ENCODE data around the gene SLC25A11.
A peak's percentile ranks its signal among the peaks of the same experiment; 100 is the strongest.
"Not testable (repeated sequence)": the region's sequence is repeated elsewhere in the genome, so short reads cannot be mapped to it uniquely, and the experiment has no call there.

SLC25A11 gene

GRCh38 chr17:4945176-4945943, 5.5 kb upstream of the SLC25A11 start:
- DNase-seq (ENCODE audit: low read depth in 2 of 2) = peak; percentile 73 to 74

GRCh38 chr17:4944554-4945175, 4.8 kb upstream of the SLC25A11 start:
- DNase-seq (ENCODE audit: low read depth in 2 of 2) = no peak

GRCh38 chr17:4944163-4944553, 4.3 kb upstream of the SLC25A11 start:
- no peak for DNase-seq (ENCODE audit: low read depth in 2 of 2)

- no peak for DNase-seq (ENCODE audit: low read depth in 2 of 2)
Measured at GRCh38 chr17:4942760-4943508, 3.1 kb upstream of the SLC25A11 start.

- DNase-seq (ENCODE audit: low read depth in 2 of 2) = no peak
Measured at GRCh38 chr17:4941319-4941610, 1.4 kb upstream of the SLC25A11 start.

GRCh38 chr17:4940555-4941318, 891 bp upstream of the SLC25A11 start:
- DNase-seq (ENCODE audit: low read depth in 2 of 2) = no peak

- no peak for DNase-seq (ENCODE audit: low read depth in 2 of 2)
Measured at GRCh38 chr17:4939546-4939795, 375 bp downstream of the SLC25A11 start.

- DNase-seq (ENCODE audit: low read depth in 2 of 2) = no peak
Measured at GRCh38 chr17:4938688-4939545, 929 bp downstream of the SLC25A11 start.

- DNase-seq (ENCODE audit: low read depth in 2 of 2) = no peak
Measured at GRCh38 chr17:4938069-4938491, 1.8 kb downstream of the SLC25A11 start.

GRCh38 chr17:4937553-4937952, 2.3 kb downstream of the SLC25A11 start:
- no peak for DNase-seq (ENCODE audit: low read depth in 2 of 2)

- no peak for DNase-seq (ENCODE audit: low read depth in 2 of 2)
Measured at GRCh38 chr17:4936436-4936835, 3.4 kb downstream of the SLC25A11 start.

GRCh38 chr17:4935650-4936049, 4.2 kb downstream of the SLC25A11 start:
- DNase-seq (ENCODE audit: low read depth in 2 of 2) = no peak

GRCh38 chr17:4934173-4934979, 5.5 kb downstream of the SLC25A11 start:
- no peak for DNase-seq (ENCODE audit: low read depth in 2 of 2)

GRCh38 chr17:4933646-4934045, 6.2 kb downstream of the SLC25A11 start:
- DNase-seq (ENCODE audit: low read depth in 2 of 2) = no peak

- no peak for DNase-seq (ENCODE audit: low read depth in 2 of 2)
Measured at GRCh38 chr17:4932756-4933155, 7.1 kb downstream of the SLC25A11 start.

- no peak for DNase-seq (ENCODE audit: low read depth in 2 of 2)
Measured at GRCh38 chr17:4931963-4932362, 7.9 kb downstream of the SLC25A11 start, which contains the start of gene GP1BA. Gene GP1BA, plus strand, starts transcription at chr17:4932277. Its CDS starts 328 bp downstream, at chr17:4932605.

GRCh38 chr17:4928881-4929280, 11.0 kb downstream of the SLC25A11 start:
- DNase-seq (ENCODE audit: low read depth in 2 of 2) = no peak

- not testable (repeated sequence) for DNase-seq (ENCODE audit: low read depth in 2 of 2)
Measured at GRCh38 chr17:4926577-4927335, 13.1 kb downstream of the SLC25A11 start.

- no peak for DNase-seq (ENCODE audit: low read depth in 2 of 2)
Measured at GRCh38 chr17:4921320-4921719, 18.5 kb downstream of the SLC25A11 start.

All from activated CD8-positive, alpha-beta memory T cell treated with anti-CD3 and anti-CD28 coated beads for 4 hours (primary cell).